ENCODE results near the gene DEPDC5.

- TF ChIP-seq CTCF (conservative IDR thresholded peaks at IDR 0.05) (no peak), ZFX (IDR thresholded peaks at IDR 0.05) (no peak)
Measured at GRCh38 chr22:31814942-31815341, 61.1 kb downstream of the DEPDC5 start.

Data from C4-2B (cell line).